Activated CD4-positive, alpha-beta T cell treated with anti-CD3 and anti-CD28 coated beads, Interleukin-2, amount 50 U/mL, for 24 hours (primary cell): Measurements from ENCODE around the gene USP17L13.
A peak's percentile ranks its signal among the peaks of the same experiment; 100 is the strongest.
"Not testable (repeated sequence)": the region's sequence is repeated elsewhere in the genome, so short reads cannot be mapped to it uniquely, and the experiment has no call there.

Experiments used
- DNase-seq, 2 donors: peaks; one replicate each; pipeline ENCODE4 v3.0.0-alpha.2; 2020; ENCODE audit warnings: low read depth in 1 of 2, low spot score in 1 of 2

Gene USP17L13

DNA sequence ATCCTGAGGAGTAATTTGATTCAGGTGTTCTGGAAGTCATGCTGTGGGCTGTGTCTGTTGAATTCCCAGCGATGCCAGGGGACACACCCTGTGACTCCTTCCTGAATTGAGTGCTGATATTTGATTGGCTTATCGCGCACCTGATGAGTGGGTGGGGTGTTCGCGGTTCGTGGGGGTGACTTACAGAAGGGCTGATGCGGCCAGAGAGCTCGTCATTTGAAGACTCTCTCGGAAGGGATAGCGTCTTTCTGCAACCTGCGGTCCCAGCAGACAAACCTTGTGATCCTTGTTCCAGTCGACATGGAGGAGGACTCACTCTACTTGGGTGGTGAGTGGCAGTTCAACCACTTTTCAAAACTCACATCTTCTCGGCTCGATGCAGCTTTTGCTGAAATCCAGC, at the start of gene USP17L13:
Gene USP17L13 (plus strand): TSS at position 301 of the 400 bp plus-strand sequence. CDS start 0 bp downstream, at position 301.
- not testable (repeated sequence) for DNase-seq

DNA sequence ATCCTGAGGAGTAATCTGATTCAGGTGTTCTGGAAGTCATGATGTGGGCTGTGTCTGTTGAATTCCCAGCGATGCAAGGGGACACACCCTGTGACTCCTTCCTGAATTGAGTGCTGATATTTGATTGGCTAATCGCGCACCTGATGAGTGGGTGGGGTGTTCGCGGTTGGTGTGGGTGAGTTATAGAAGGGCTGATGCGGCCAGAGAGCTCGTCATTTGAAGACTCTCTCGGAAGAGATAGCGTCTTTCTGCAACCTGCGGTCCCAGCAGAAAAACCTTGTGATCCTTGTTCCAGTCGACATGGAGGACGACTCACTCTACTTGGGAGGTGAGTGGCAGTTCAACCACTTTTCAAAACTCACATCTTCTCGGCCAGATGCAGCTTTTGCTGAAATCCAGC, 14.3 kb upstream of the USP17L13 start, which contains the start of gene USP17L10:
Gene USP17L10 (plus strand): TSS at position 301 of the 400 bp plus-strand sequence. CDS start 0 bp downstream, at position 301.
- not testable (repeated sequence) for DNase-seq

DNA sequence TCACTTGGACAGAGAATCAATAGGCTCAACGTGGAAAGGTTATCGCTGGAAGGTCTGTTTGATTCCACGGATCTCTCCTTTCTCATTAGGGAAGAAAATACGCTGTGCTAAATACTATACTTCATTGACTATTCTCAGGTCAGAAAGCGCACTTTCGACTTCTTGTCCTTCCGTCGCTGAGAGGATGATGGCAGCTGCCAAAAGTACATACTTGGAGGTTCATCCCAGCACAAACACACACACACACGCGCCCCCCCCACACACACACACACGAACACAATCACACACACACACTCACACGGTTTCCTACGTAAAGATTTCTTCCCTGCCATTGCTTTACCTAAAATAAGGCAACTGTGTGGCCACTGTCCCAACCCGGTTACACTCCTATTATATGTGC, 10.0 kb upstream of the USP17L13 start:
- not testable (repeated sequence) for DNase-seq

GRCh38 chr4:9215105-9215504, 9.6 kb upstream of the USP17L13 start, which contains the start of gene USP17L11:
Gene USP17L11 (plus strand): TSS chr4:9215405. CDS start chr4:9215405, 0 bp downstream.
- DNase-seq: not testable (repeated sequence)

GRCh38 chr4:9219852-9220251, 4.8 kb upstream of the USP17L13 start, which contains the start of gene USP17L12:
Gene USP17L12 (plus strand): TSS chr4:9220152. CDS start chr4:9220152, 0 bp downstream.
- DNase-seq: not testable (repeated sequence)

DNA sequence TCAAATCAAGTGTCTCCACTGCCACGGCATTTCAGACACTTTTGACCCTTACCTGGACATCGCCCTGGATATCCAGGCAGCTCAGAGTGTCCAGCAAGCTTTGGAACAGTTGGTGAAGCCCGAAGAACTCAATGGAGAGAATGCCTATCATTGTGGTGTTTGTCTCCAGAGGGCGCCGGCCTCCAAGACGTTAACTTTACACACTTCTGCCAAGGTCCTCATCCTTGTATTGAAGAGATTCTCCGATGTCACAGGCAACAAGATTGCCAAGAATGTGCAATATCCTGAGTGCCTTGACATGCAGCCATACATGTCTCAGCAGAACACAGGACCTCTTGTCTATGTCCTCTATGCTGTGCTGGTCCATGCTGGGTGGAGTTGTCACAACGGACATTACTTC, 5.6 kb downstream of the USP17L13 start:
- not testable (repeated sequence) for DNase-seq

- not testable (repeated sequence) for DNase-seq
Observed at GRCh38 chr4:9234085-9234484, 9.4 kb downstream of the USP17L13 start, which contains the start of gene USP17L15. Gene USP17L15 (plus strand): TSS chr4:9234385. CDS start chr4:9234385, 0 bp downstream.

DNA sequence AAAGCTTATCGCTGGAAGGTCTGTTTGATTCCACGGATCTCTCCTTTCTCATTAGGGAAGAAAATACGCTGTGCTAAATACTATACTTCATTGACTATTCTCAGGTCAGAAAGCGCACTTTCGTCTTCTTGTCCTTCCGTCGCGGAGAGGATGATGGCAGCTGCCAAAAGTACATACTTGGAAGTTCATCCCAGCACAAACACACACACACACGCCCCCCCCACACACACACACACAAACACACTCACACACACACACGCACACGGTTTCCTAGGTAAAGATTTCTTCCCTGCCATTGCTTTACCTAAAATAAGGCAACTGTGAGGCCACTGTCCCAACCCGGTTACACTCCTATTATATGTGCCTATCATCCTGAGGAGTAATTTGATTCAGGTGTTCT, 13.8 kb downstream of the USP17L13 start:
- DNase-seq: not testable (repeated sequence)

DNA sequence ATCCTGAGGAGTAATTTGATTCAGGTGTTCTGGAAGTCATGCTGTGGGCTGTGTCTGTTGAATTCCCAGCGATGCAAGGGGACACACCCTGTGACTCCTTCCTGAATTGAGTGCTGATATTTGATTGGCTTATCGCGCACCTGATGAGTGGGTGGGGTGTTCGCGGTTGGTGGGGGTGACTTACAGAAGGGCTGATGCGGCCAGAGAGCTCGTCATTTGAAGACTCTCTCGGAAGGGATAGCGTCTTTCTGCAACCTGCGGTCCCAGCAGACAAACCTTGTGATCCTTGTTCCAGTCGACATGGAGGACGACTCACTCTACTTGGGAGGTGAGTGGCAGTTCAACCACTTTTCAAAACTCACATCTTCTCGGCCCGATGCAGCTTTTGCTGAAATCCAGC, 18.9 kb downstream of the USP17L13 start, which contains the start of gene USP17L17:
Gene USP17L17 (plus strand): TSS at position 301 of the 400 bp plus-strand sequence. CDS start 0 bp downstream, at position 301.
- DNase-seq: not testable (repeated sequence)

DNA sequence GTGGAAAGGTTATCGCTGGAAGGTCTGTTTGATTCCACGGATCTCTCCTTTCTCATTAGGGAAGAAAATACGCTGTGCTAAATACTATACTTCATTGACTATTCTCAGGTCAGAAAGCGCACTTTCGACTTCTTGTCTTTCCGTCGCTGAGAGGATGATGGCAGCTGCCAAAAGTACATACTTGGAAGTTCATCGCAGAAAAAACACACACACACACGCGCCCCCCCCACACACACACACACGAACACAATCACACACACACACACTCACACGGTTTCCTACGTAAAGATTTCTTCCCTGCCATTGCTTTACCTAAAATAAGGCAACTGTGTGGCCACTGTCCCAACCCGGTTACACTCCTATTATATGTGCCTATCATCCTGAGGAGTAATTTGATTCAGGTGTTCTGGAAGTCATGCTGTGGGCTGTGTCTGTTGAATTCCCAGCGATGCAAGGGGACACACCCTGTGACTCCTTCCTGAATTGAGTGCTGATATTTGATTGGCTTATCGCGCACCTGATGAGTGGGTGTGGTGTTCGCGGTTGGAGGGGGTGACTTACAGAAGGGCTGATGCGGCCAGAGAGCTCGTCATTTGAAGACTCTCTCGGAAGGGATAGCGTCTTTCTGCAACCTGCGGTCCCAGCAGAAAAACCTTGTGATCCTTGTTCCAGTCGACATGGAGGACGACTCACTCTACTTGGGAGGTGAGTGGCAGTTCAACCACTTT, 23.4 kb downstream of the USP17L13 start, which contains the start of gene USP17L18:
Gene USP17L18 (plus strand): TSS at position 678 of the 728 bp plus-strand sequence. CDS start 0 bp downstream, at position 678.
- DNase-seq: not testable (repeated sequence)

GRCh38 chr4:9253078-9253477, 28.4 kb downstream of the USP17L13 start, which contains the start of gene USP17L19:
Gene USP17L19 (plus strand): TSS chr4:9253378. CDS start chr4:9253378, 0 bp downstream.
- DNase-seq: not testable (repeated sequence)

DNA sequence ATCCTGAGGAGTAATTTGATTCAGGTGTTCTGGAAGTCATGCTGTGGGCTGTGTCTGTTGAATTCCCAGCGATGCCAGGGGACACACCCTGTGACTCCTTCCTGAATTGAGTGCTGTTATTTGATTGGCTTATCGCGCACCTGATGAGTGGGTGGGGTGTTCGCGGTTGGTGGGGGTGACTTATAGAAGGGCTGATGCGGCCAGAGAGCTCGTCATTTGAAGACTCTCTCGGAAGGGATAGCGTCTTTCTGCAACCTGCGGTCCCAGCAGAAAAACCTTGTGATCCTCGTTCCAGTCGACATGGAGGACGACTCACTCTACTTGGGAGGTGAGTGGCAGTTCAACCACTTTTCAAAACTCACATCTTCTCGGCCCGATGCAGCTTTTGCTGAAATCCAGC, 33.1 kb downstream of the USP17L13 start, which contains the start of gene USP17L20:
Gene USP17L20 (plus strand): TSS at position 301 of the 400 bp plus-strand sequence. CDS start 0 bp downstream, at position 301.
- DNase-seq: not testable (repeated sequence)

DNA sequence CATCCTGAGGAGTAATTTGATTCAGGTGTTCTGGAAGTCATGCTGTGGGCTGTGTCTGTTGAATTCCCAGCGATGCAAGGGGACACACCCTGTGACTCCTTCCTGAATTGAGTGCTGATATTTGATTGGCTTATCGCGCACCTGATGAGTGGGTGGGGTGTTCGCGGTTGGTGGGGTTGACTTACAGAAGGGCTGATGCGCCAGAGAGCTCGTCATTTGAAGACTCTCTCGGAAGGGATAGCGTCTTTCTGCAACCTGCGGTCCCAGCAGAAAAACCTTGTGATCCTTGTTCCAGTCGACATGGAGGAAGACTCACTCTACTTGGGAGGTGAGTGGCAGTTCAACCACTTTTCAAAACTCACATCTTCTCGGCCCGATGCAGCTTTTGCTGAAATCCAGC, 37.9 kb downstream of the USP17L13 start, which contains the start of gene USP17L21:
Gene USP17L21 (plus strand): TSS at position 301 of the 400 bp plus-strand sequence. CDS start 0 bp downstream, at position 301.
- DNase-seq: not testable (repeated sequence)

- not testable (repeated sequence) for DNase-seq
Observed at GRCh38 chr4:9267319-9267718, 42.6 kb downstream of the USP17L13 start, which contains the start of gene USP17L22. Gene USP17L22 (plus strand): TSS chr4:9267619. CDS start chr4:9267619, 0 bp downstream.

DNA sequence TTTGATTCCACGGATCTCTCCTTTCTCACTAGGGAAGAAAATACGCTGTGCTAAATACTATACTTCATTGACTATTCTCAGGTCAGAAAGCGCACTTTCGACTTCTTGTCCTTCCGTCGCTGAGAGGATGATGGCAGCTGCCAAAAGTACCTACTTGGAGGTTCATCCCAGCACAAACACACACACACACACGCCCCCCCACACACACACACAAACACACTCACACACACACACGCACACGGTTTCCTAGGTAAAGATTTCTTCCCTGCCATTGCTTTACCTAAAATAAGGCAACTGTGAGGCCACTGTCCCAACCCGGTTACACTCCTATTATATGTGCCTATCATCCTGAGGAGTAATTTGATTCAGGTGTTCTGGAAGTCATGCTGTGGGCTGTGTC, 47.0 kb downstream of the USP17L13 start:
- DNase-seq: peak in 1 of 2 donors; percentile 16
